ENCODE measurements around the gene CD74. TPM values are rescaled to one million over a fixed set of nuclear protein-coding genes. Genes with fewer than 3 reads are reported as not detected.
A peak's percentile ranks its signal among the peaks of the same experiment; 100 is the strongest.

The CD74 gene
- total and polyA plus RNA-seq, 2 of the 13 experiments (the other 11 are each of a cell fraction or from before 2014, with no cell fraction given): 34.1 to 84.4 TPM

DNA sequence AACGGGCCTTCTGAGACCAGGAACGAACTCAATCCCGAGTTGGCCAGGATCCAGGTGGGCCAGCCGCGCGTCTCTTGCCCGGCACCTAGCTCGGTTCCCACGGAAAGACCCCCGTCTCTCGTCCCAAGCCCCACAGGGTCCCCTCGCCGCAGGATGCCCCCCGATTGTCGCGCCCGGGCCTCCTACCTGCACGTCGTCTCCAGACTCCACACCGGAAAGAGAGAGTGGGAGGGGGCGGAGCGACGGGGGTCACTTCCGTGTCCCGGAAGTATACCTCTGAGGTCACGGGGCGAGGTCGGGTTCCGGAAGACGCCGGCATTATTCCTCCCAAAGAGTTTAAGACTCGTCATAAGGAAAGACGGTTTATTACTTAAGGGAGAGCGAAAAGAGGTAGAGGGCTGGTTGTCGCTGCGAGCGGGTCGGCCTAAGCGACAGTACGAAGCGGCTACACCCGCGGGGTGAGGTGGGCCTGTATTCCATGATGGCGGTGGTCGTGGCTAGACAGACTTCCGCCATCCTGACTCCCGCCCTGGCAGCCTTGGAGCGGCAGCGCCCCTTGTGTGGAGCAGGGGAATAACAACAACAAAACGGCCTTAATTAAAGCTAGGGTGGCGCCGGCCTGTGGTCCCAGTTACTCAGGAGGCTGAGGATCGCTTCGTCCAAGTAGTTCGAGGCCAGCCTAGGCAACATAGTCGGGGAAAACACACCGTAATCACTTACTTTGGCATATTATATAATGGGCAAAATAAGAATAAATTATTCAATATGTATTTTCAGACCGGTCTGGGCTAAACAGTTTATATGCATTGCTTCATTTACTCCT is 37.0 kb upstream of the CD74 start, which contains the start of gene RPS14 (continued):
- TF ChIP-seq FOXO1 (CRISPR knock-in tag; IDR thresholded peaks at IDR 0.05) (peak; percentile 72), ATF7-NPFF (CRISPR knock-in tag; IDR thresholded peaks at IDR 0.05; ENCODE audit: low read depth) (peak; percentile 71; the same call in 1 of the 2 replicates), ZFP37 (CRISPR knock-in tag; IDR thresholded peaks at IDR 0.05; ENCODE audit: borderline replicate concordance) (no peak), TAF15 (IDR thresholded peaks at IDR 0.05; ENCODE audit: low read depth, low read length, poor library complexity, severe bottlenecking) (no peak), ZNF331 (CRISPR knock-in tag; IDR thresholded peaks at IDR 0.05) (peak; percentile 33; the same call in 1 of the 2 replicates), KDM6A (CRISPR knock-in tag; IDR thresholded peaks at IDR 0.05; ENCODE audit: low read depth) (no peak), TBX2 (CRISPR knock-in tag; IDR thresholded peaks at IDR 0.05; ENCODE audit: borderline replicate concordance) (peak; percentile 81), NFE2 (CRISPR knock-in tag; IDR thresholded peaks at IDR 0.05) (no peak), ZSCAN25 (CRISPR knock-in tag; IDR thresholded peaks at IDR 0.05) (peak; percentile 73), ETV5 (CRISPR knock-in tag; IDR thresholded peaks at IDR 0.05; ENCODE audit: borderline replicate concordance) (peak; percentile 93), DPF2 (CRISPR knock-in tag; IDR thresholded peaks at IDR 0.05; ENCODE audit: borderline replicate concordance, low read depth) (no peak), RFX5 (IDR thresholded peaks at IDR 0.05; ENCODE audit: low read depth, low read length) (peak; percentile 50; the same call in 1 of the 2 replicates), SALL2 (CRISPR knock-in tag; IDR thresholded peaks at IDR 0.05) (0 out of 2 replicates have a peak, but pooled peaks have one; percentile 83), PHB2 (IDR thresholded peaks at IDR 0.05; ENCODE audit: partially characterized antibody) (no peak)
- TF ChIP-seq, protein P1, sequence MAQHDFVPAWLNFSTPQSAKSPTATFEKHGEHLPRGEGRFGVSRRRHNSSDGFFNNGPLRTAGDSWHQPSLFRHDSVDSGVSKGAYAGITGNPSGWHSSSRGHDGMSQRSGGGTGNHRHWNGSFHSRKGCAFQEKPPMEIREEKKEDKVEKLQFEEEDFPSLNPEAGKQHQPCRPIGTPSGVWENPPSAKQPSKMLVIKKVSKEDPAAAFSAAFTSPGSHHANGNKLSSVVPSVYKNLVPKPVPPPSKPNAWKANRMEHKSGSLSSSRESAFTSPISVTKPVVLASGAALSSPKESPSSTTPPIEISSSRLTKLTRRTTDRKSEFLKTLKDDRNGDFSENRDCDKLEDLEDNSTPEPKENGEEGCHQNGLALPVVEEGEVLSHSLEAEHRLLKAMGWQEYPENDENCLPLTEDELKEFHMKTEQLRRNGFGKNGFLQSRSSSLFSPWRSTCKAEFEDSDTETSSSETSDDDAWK (CRISPR knock-in tag; IDR thresholded peaks at IDR 0.05): no peak
- TF ChIP-seq, protein P2, sequence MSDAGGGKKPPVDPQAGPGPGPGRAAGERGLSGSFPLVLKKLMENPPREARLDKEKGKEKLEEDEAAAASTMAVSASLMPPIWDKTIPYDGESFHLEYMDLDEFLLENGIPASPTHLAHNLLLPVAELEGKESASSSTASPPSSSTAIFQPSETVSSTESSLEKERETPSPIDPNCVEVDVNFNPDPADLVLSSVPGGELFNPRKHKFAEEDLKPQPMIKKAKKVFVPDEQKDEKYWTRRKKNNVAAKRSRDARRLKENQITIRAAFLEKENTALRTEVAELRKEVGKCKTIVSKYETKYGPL (CRISPR knock-in tag; IDR thresholded peaks at IDR 0.05): no peak
- TF ChIP-seq, protein P3, sequence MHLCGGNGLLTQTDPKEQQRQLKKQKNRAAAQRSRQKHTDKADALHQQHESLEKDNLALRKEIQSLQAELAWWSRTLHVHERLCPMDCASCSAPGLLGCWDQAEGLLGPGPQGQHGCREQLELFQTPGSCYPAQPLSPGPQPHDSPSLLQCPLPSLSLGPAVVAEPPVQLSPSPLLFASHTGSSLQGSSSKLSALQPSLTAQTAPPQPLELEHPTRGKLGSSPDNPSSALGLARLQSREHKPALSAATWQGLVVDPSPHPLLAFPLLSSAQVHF (CRISPR knock-in tag; IDR thresholded peaks at IDR 0.05): 0 out of 2 replicates have a peak, but pooled peaks have one; percentile 80
- TF ChIP-seq, protein P4, sequence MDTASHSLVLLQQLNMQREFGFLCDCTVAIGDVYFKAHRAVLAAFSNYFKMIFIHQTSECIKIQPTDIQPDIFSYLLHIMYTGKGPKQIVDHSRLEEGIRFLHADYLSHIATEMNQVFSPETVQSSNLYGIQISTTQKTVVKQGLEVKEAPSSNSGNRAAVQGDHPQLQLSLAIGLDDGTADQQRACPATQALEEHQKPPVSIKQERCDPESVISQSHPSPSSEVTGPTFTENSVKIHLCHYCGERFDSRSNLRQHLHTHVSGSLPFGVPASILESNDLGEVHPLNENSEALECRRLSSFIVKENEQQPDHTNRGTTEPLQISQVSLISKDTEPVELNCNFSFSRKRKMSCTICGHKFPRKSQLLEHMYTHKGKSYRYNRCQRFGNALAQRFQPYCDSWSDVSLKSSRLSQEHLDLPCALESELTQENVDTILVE (CRISPR knock-in tag; IDR thresholded peaks at IDR 0.05): peak; percentile 79
- TF ChIP-seq, protein P5, sequence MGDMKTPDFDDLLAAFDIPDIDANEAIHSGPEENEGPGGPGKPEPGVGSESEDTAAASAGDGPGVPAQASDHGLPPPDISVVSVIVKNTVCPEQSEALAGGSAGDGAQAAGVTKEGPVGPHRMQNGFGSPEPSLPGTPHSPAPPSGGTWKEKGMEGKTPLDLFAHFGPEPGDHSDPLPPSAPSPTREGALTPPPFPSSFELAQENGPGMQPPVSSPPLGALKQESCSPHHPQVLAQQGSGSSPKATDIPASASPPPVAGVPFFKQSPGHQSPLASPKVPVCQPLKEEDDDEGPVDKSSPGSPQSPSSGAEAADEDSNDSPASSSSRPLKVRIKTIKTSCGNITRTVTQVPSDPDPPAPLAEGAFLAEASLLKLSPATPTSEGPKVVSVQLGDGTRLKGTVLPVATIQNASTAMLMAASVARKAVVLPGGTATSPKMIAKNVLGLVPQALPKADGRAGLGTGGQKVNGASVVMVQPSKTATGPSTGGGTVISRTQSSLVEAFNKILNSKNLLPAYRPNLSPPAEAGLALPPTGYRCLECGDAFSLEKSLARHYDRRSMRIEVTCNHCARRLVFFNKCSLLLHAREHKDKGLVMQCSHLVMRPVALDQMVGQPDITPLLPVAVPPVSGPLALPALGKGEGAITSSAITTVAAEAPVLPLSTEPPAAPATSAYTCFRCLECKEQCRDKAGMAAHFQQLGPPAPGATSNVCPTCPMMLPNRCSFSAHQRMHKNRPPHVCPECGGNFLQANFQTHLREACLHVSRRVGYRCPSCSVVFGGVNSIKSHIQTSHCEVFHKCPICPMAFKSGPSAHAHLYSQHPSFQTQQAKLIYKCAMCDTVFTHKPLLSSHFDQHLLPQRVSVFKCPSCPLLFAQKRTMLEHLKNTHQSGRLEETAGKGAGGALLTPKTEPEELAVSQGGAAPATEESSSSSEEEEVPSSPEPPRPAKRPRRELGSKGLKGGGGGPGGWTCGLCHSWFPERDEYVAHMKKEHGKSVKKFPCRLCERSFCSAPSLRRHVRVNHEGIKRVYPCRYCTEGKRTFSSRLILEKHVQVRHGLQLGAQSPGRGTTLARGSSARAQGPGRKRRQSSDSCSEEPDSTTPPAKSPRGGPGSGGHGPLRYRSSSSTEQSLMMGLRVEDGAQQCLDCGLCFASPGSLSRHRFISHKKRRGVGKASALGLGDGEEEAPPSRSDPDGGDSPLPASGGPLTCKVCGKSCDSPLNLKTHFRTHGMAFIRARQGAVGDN (CRISPR knock-in tag; IDR thresholded peaks at IDR 0.05): peak; percentile 92
- TF ChIP-seq, protein P6, sequence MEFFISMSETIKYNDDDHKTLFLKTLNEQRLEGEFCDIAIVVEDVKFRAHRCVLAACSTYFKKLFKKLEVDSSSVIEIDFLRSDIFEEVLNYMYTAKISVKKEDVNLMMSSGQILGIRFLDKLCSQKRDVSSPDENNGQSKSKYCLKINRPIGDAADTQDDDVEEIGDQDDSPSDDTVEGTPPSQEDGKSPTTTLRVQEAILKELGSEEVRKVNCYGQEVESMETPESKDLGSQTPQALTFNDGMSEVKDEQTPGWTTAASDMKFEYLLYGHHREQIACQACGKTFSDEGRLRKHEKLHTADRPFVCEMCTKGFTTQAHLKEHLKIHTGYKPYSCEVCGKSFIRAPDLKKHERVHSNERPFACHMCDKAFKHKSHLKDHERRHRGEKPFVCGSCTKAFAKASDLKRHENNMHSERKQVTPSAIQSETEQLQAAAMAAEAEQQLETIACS (CRISPR knock-in tag; IDR thresholded peaks at IDR 0.05): no peak

Measured in HepG2 (cell line).